Effector CD4-positive, alpha-beta T cell (primary cell): Measurements from ENCODE around the gene EMILIN3. TPM values are rescaled to one million over a fixed set of nuclear protein-coding genes. Genes with fewer than 3 reads are reported as not detected.

ENCODE experiments used
- DNase-seq: peaks from one replicate; pipeline ENCODE4 v3.0.0-alpha.2; 2020
- total RNA-seq: gene quantifications from one replicate; lab custom pipeline; 2026; lab: John Stamatoyannopoulos, UW

EMILIN3 gene
- not detected for total RNA-seq

- DNase-seq: no peak
Measured at GRCh38 chr20:41366546-41367392, at the start of gene EMILIN3. TSS of gene EMILIN3 (minus strand) at chr20:41366818. CDS start at chr20:41366634, 184 bp downstream.

- DNase-seq: no peak
Measured at GRCh38 chr20:41415191-41415590, 48.6 kb upstream of the EMILIN3 start.

GRCh38 chr20:41413169-41413568 lies 46.6 kb upstream of the EMILIN3 start:
- DNase-seq: no peak

- DNase-seq: no peak
Measured at GRCh38 chr20:41412324-41413120, 45.9 kb upstream of the EMILIN3 start.

- DNase-seq: no peak
Measured at GRCh38 chr20:41411391-41411847, 44.8 kb upstream of the EMILIN3 start.

- no peak for DNase-seq
Measured at GRCh38 chr20:41408986-41409385, 42.4 kb upstream of the EMILIN3 start.

- no peak for DNase-seq
Measured at GRCh38 chr20:41408156-41408794, 41.7 kb upstream of the EMILIN3 start.

- DNase-seq: no peak
Measured at GRCh38 chr20:41407607-41408006, 41.0 kb upstream of the EMILIN3 start.

GRCh38 chr20:41406896-41407444 lies 40.4 kb upstream of the EMILIN3 start:
- DNase-seq: no peak

GRCh38 chr20:41406353-41406752 lies 39.7 kb upstream of the EMILIN3 start:
- no peak for DNase-seq

- no peak for DNase-seq
Measured at GRCh38 chr20:41405436-41405835, 38.8 kb upstream of the EMILIN3 start.

GRCh38 chr20:41403604-41404003 lies 37.0 kb upstream of the EMILIN3 start:
- DNase-seq: no peak

- DNase-seq: no peak
Measured at GRCh38 chr20:41398408-41398807, 31.8 kb upstream of the EMILIN3 start.

- DNase-seq: no peak
Measured at GRCh38 chr20:41395667-41396664, 29.3 kb upstream of the EMILIN3 start.

- no peak for DNase-seq
Measured at GRCh38 chr20:41394931-41395666, 28.5 kb upstream of the EMILIN3 start.

GRCh38 chr20:41394081-41394480 lies 27.5 kb upstream of the EMILIN3 start:
- no peak for DNase-seq

GRCh38 chr20:41393705-41394066 lies 27.1 kb upstream of the EMILIN3 start:
- no peak for DNase-seq

GRCh38 chr20:41392871-41393704 lies 26.5 kb upstream of the EMILIN3 start:
- DNase-seq: no peak

- no peak for DNase-seq
Measured at GRCh38 chr20:41392295-41392694, 25.7 kb upstream of the EMILIN3 start.

GRCh38 chr20:41391587-41392001 lies 25.0 kb upstream of the EMILIN3 start:
- no peak for DNase-seq
